DND-41 (cell line): ENCODE results near the gene MORN4.

Source experiments
- ATAC-seq: fragments of 200-7000 bp; cut with Tn5 transposase; 3 replicates; pipeline ENCODE4 v1.9.1; 2021; ENCODE audit warnings: low read depth; ENCODE audit not compliant: insufficient read depth
- DNase-seq: peaks from one replicate; pipeline ENCODE4 v3.0.0-alpha.2; 2020
- H2AFZ ChIP-seq: 2 replicates; pipeline ENCODE4 v1.6.0; 2012; ENCODE audit warnings: low read depth, low read length
- H3K27ac ChIP-seq: 2 replicates; pipeline ENCODE4 v1.5.1; 2012; ENCODE audit warnings: low read length, inconsistent platforms
- H3K27me3 ChIP-seq: fragments of 200-600 bp; sonication (generic); 2 replicates; pipeline ENCODE4 v1.6.0; 2012; ENCODE audit warnings: low read length, mild to moderate bottlenecking, inconsistent platforms; ENCODE audit not compliant: insufficient read depth, poor library complexity
- H3K36me3 ChIP-seq: 2 replicates; pipeline ENCODE4 v1.5.1; 2012; ENCODE audit warnings: low read length, inconsistent platforms; ENCODE audit not compliant: insufficient read depth
- H3K4me1 ChIP-seq: 2 replicates; pipeline ENCODE4 v1.5.1; 2012; ENCODE audit warnings: mild to moderate bottlenecking, low read length; ENCODE audit not compliant: insufficient read depth
- H3K4me2 ChIP-seq: 2 replicates; pipeline ENCODE4 v1.6.0; 2012; ENCODE audit warnings: mild to moderate bottlenecking, moderate library complexity, low read length, inconsistent platforms; ENCODE audit not compliant: insufficient read depth
- H3K4me3 ChIP-seq, 2 experiments: fragments of 200-600 bp in 1 of 2; shearing (Covaris generic) in 1 of 2; 2 replicates each; pipeline ENCODE4 v1.5.1; 2012 to 2016; ENCODE audit warnings: inconsistent platforms in 2 of 2, low read length in 2 of 2, mild to moderate bottlenecking in 2 of 2, low read depth in 1 of 2, moderate library complexity in 1 of 2
- H3K79me2 ChIP-seq: 2 replicates; pipeline ENCODE4 v1.6.0; 2012; ENCODE audit warnings: low read length, inconsistent platforms; ENCODE audit not compliant: insufficient read depth
- H3K9ac ChIP-seq: 2 replicates; pipeline ENCODE4 v1.6.0; 2012; ENCODE audit warnings: low read depth, mild to moderate bottlenecking, inconsistent platforms, low read length, moderate library complexity
- H3K9me3 ChIP-seq: 2 replicates; pipeline ENCODE4 v1.5.1; 2012; ENCODE audit warnings: low read length, moderate library complexity, mild to moderate bottlenecking, inconsistent platforms; ENCODE audit not compliant: insufficient read depth, severe bottlenecking
- H4K20me1 ChIP-seq: 2 replicates; pipeline ENCODE4 v1.6.0; 2012; ENCODE audit warnings: low read length; ENCODE audit not compliant: insufficient read depth
- EZH2 ChIP-seq: IDR thresholded peaks from 3 replicates; pipeline ENCODE4 v1.6.1; 2012; ENCODE audit warnings: borderline replicate concordance, low read depth, mild to moderate bottlenecking, moderate library complexity, low read length, inconsistent platforms; ENCODE audit not compliant: severe bottlenecking
- TF ChIP-seq, protein P1 (sequence below): IDR thresholded peaks from 2 replicates; pipeline ENCODE4 v1.5.1; 2012; ENCODE audit warnings: borderline replicate concordance, low read length, moderate library complexity, mild to moderate bottlenecking; ENCODE audit not compliant: poor library complexity, severe bottlenecking; ENCODE audit errors: extremely low read depth

The MORN4 gene

DNA sequence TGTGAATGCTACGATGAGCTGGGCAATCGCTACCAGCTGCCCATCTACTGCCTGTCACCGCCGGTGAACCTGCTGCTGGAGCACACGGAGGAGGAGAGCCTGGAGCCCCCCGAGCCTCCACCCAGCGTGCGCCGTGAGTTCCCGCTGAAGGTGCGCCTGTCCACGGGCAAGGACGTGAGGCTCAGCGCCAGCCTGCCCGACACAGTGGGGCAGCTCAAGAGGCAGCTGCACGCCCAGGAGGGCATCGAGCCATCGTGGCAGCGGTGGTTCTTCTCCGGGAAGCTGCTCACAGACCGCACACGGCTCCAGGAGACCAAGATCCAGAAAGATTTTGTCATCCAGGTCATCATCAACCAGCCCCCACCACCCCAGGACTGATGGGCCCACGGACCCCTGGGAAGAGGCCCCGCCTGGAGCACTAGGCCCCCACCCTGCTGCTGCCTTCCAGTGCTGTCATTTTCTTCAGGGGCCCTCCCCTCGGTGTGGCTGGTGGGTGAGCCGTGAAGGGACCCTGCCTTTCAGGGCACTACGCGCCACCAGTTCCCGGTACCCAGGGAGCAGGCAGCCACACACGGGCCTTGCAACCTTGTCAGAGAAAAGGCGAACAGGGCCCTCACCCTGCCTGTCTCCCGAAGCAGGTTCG is 63.0 kb downstream of the MORN4 start:
- Histone ChIP-seq H3K4me3 (no peak overlapping the region), H3K36me3 (no peaks in the 10 kb centered on the region), H4K20me1 (no peaks in the 10 kb centered on the region), H3K9me3 (no peaks in the 10 kb centered on the region), H3K4me1 (no peaks in the 10 kb centered on the region), H3K27me3 (no peaks in the 10 kb centered on the region), H2AFZ (no peak overlapping the region), H3K79me2 (no peaks in the 10 kb centered on the region), H3K27ac (no peak overlapping the region), H3K9ac (no peak overlapping the region), H3K4me2 (no peak overlapping the region)
- no peak for DNase-seq
- no peak for ATAC-seq
- TF ChIP-seq, protein P1, sequence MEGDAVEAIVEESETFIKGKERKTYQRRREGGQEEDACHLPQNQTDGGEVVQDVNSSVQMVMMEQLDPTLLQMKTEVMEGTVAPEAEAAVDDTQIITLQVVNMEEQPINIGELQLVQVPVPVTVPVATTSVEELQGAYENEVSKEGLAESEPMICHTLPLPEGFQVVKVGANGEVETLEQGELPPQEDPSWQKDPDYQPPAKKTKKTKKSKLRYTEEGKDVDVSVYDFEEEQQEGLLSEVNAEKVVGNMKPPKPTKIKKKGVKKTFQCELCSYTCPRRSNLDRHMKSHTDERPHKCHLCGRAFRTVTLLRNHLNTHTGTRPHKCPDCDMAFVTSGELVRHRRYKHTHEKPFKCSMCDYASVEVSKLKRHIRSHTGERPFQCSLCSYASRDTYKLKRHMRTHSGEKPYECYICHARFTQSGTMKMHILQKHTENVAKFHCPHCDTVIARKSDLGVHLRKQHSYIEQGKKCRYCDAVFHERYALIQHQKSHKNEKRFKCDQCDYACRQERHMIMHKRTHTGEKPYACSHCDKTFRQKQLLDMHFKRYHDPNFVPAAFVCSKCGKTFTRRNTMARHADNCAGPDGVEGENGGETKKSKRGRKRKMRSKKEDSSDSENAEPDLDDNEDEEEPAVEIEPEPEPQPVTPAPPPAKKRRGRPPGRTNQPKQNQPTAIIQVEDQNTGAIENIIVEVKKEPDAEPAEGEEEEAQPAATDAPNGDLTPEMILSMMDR, result no peak
- TF ChIP-seq EZH2, result no peak

DNA sequence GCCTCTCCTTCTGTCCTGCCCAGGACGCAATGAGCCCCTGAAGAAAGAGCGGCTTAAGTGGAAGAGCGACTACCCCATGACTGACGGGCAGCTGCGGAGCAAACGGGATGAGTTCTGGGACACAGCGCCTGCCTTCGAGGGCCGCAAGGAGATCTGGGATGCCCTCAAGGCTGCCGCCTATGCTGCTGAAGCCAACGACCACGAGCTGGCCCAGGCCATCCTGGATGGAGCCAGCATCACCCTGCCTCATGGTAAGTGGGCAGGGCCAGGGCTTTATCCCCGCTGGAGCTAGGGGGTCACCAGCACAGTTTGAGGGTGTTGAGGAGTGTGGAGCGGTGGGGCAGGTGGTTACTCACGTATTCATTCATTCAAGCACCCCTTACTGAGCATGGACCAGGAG is 65.4 kb downstream of the MORN4 start:
- H2AFZ ChIP-seq, result no peak overlapping the region
- H3K9me3 ChIP-seq, result no peaks in the 10 kb centered on the region
- H3K4me2 ChIP-seq, result no peak overlapping the region
- H3K27ac ChIP-seq, result no peak overlapping the region
- H3K4me1 ChIP-seq, result no peaks in the 10 kb centered on the region
- H3K4me3 ChIP-seq, result no peak overlapping the region
- TF ChIP-seq, protein P1, result no peak
- TF ChIP-seq EZH2, result no peak
- H3K36me3 ChIP-seq, result no peaks in the 10 kb centered on the region
- H4K20me1 ChIP-seq, result no peaks in the 10 kb centered on the region
- ATAC-seq (no peak), DNase-seq (no peak)
- no peak overlapping the region for H3K9ac ChIP-seq
- no peaks in the 10 kb centered on the region for H3K79me2 ChIP-seq
- H3K27me3 ChIP-seq, result no peaks in the 10 kb centered on the region

DNA sequence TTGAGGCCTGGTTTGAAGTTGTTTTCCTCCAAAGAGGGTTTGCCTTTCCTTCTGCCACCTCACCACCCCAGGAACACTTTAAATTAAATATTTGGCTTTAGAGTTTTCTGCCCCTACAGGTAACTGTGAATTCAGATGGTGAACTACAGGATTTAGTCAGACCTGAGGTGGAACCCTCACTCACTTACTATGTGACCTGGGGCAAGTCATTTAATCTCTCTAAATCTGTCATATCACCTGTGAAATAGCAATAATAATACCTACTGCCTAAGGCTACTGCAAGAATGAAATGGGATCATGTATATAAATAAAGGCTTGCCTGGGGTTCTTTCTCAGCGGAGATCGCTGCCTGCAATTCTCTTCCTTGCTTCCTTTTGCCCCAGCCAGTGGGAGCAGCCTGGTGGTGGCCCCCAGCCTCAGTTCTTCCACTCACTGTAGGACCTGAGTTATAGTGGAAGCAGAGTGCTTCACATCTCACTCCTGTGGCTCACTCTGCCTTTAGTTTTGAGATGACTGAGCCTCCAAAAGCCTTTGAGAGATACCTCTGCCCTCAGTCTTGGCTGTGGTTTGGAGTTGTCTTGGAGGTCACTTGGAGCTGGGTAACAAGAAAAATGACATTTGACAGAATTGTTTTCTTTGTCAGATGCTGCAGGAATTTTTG is 66.8 kb downstream of the MORN4 start:
- Histone ChIP-seq H3K4me2 (no peak overlapping the region), H3K4me3 (no peak overlapping the region), H3K36me3 (no peaks in the 10 kb centered on the region), H3K9ac (no peak overlapping the region), H2AFZ (no peak overlapping the region), H4K20me1 (no peaks in the 10 kb centered on the region), H3K4me1 (no peaks in the 10 kb centered on the region), H3K27me3 (no peaks in the 10 kb centered on the region), H3K9me3 (no peaks in the 10 kb centered on the region), H3K27ac (no peak overlapping the region), H3K79me2 (no peaks in the 10 kb centered on the region)
- ATAC-seq, result no peak
- no peak for TF ChIP-seq EZH2
- TF ChIP-seq, protein P1, result no peak
- DNase-seq, result no peak
